Cardiac muscle cell (in vitro differentiated cells and primary cell): Measurements from ENCODE around the gene PTP4A2. TPM values are rescaled to one million over a fixed set of nuclear protein-coding genes. Genes with fewer than 3 reads are reported as not detected.

Source experiments
- DNase-seq, 2 donors: peaks; one replicate each; pipeline versions ENCODE4 v3.0.0 to v3.0.0-alpha.2; 2010 to 2017; ENCODE audit warnings: low read depth in 1 of 2, low spot score in 1 of 2
- H3K27ac ChIP-seq: fragments of 200-600 bp; sonication (generic); 2 replicates; pipeline ENCODE4 v1.5.1; 2016
- H3K27me3 ChIP-seq: fragments of 200-600 bp; sonication (generic); 2 replicates; pipeline ENCODE4 v1.6.0; 2016; ENCODE audit warnings: control low read depth
- H3K36me3 ChIP-seq: fragments of 200-600 bp; sonication (generic); 2 replicates; pipeline ENCODE4 v1.5.1; 2016; ENCODE audit warnings: control low read depth
- H3K4me1 ChIP-seq: fragments of 200-600 bp; sonication (generic); 2 replicates; pipeline ENCODE4 v1.8.1; 2017; ENCODE audit warnings: low read depth, mild to moderate bottlenecking, mixed run types
- H3K4me3 ChIP-seq: fragments of 200-600 bp; sonication (generic); 2 replicates; pipeline ENCODE4 v1.5.1; 2016; ENCODE audit warnings: mild to moderate bottlenecking
- H3K9me3 ChIP-seq: fragments of 200-600 bp; sonication (generic); 2 replicates; pipeline ENCODE4 v1.5.1; 2017; ENCODE audit warnings: low read depth, mild to moderate bottlenecking, control low read depth
- polyA plus RNA-seq: library from polyadenylated mRNA; unstranded; fragments of >200 nt; fragmentation: Nextera tagmentation; extraction: Ambion mirVana; gene quantifications from 2 replicates; pipeline ENCODE4 v1.2.1, GENCODE V29; 2016
- total RNA-seq: library from RNA; depleted of rRNA; stranded (reverse); fragments of >200 nt; gene quantifications from 2 replicates; pipeline ENCODE4 v1.2.3, GENCODE V29; 2016
- TF ChIP-seq, protein P1 (sequence below): IDR thresholded peaks from 2 replicates; pipeline ENCODE4 v1.5.1; 2012; ENCODE audit warnings: low read depth, mild to moderate bottlenecking, low read length

The PTP4A2 gene
- total and polyA plus RNA-seq, 2 experiments from 2014 or later, result 161 to 285 TPM

DNA sequence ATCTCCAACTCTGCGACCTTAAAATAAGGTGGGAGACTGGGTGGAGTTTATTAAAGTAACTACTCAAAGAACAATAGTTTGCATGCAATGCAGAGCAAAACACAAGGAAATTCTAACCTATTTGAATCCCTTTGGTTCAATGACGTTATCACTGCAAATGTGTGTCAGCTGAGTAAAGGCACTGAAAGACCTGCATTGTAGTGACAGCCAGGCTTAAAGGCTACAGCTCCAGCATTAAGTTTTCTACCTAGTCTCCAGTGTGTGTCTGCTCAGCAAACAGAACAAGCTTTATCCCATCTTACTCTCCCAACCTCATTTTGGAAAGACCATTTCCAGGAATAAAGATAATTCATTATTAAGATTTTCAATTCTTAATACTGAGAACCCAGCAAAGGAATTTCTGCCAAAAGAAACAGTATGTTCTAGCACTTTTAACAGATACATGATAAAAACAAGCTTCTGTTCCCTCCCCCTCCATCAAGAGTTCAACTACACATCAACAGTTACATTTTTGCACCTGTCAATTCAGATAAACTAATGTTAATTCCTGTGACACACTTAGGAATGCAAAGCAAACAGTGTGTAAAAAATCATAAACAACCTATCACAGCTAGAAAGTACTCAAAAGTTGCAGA, 14.2 kb downstream of the PTP4A2 start:
- DNase-seq, result no peak
- TF ChIP-seq, protein P1, sequence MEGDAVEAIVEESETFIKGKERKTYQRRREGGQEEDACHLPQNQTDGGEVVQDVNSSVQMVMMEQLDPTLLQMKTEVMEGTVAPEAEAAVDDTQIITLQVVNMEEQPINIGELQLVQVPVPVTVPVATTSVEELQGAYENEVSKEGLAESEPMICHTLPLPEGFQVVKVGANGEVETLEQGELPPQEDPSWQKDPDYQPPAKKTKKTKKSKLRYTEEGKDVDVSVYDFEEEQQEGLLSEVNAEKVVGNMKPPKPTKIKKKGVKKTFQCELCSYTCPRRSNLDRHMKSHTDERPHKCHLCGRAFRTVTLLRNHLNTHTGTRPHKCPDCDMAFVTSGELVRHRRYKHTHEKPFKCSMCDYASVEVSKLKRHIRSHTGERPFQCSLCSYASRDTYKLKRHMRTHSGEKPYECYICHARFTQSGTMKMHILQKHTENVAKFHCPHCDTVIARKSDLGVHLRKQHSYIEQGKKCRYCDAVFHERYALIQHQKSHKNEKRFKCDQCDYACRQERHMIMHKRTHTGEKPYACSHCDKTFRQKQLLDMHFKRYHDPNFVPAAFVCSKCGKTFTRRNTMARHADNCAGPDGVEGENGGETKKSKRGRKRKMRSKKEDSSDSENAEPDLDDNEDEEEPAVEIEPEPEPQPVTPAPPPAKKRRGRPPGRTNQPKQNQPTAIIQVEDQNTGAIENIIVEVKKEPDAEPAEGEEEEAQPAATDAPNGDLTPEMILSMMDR, result no peak
- Histone ChIP-seq H3K9me3 (no peaks in the 10 kb centered on the region), H3K27me3 (no peaks in the 10 kb centered on the region), H3K4me3 (no peak overlapping the region), H3K36me3 (no peaks in the 10 kb centered on the region), H3K4me1 (peaks cover 49% of the 10 kb centered on the region), H3K27ac (peak overlapping the region; percentile 57)

DNA sequence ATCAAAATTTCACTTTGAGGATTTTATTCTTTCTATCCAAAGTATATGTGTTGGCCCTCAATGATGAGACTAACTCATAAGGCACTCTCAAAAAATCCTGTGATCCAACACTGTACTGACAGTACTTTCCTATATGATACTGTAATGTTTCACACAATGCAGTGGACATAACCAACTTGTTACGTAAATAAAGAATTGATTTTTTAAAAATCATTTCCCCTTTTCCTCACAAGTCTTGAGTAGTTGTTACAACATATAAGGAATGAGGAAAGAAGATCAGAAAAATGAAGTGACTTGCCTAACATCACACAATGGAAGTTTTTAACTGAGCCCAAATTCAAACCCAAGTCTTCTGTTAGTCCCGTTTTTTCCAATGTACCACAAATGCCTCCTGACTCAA, 17.2 kb downstream of the PTP4A2 start:
- Histone ChIP-seq H3K9me3 (no peaks in the 10 kb centered on the region), H3K4me1 (peaks cover 20% of the 10 kb centered on the region), H3K27ac (peak overlapping the region; percentile 54), H3K4me3 (no peak overlapping the region), H3K36me3 (peaks cover 6% of the 10 kb centered on the region), H3K27me3 (no peaks in the 10 kb centered on the region)
- TF ChIP-seq, protein P1, result no peak
- no peak for DNase-seq

DNA sequence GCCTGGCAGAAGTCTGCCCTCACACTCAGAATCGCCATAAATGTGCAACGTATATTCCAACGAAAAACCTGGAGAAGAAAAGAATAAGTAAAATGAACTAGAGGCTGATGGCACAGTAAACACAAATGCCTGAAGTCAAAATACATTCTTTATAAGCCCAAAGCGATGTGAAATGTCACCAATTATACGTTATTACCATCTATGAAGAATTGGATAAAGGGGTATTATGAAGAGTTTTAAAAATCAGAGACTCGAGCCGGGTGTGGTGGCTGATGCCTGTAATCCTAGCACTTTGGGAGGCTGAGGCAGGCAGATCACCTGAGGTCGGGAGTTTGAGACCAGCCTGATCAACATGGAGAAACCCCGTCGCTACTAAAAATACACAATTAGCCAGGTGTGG, 18.6 kb downstream of the PTP4A2 start:
- H3K27me3 ChIP-seq, result no peaks in the 10 kb centered on the region
- no peak overlapping the region for H3K4me3 ChIP-seq
- DNase-seq, result no peak
- peaks cover 11% of the 10 kb centered on the region for H3K4me1 ChIP-seq
- TF ChIP-seq, protein P1, result no peak
- H3K36me3 ChIP-seq, result peaks cover 14% of the 10 kb centered on the region
- H3K9me3 ChIP-seq, result no peaks in the 10 kb centered on the region
- no peak overlapping the region for H3K27ac ChIP-seq

DNA sequence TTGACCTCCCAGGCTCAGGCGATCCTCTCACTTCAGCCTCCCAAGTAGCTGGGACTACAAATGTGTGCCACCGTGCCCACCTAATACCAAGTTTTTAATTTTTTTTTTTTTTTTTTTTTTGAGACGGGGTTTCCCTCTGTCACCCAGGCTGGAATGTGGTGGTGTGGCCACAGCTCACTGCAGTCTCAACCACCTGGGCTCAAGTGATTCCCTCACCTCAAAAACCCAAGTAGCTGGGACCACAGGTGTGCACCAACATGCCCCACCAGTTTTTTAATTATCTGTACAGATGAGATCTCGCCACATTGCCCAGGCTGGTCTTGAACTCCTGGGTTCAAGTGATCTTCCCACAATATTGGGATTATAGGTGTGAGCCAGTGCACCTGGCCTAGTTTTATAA, 22.7 kb downstream of the PTP4A2 start:
- TF ChIP-seq, protein P1, result no peak

DNA sequence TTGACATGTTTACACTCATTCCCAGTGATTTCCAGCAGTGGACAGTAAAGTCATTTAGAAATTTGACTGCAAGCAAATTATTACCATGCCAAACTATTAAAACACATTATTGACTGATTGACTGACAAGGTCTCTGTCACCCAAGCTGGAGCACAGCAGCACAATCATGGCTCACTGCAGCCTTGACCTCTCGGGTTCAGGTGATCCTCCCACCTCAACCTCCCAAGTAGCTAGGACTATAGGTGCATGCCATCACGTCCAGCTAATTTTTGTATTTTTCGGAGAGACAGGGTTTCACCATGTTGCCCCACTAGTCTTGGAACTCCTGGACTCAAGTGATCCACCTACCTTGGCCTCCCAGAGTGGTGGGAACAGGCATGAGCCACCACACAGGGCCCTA, 24.2 kb downstream of the PTP4A2 start:
- no peak for DNase-seq
- Histone ChIP-seq H3K36me3 (peaks cover 35% of the 10 kb centered on the region), H3K4me1 (peaks cover 4% of the 10 kb centered on the region), H3K27ac (no peak overlapping the region), H3K27me3 (no peaks in the 10 kb centered on the region), H3K9me3 (no peaks in the 10 kb centered on the region), H3K4me3 (no peak overlapping the region)
- TF ChIP-seq, protein P1, result no peak

More for the DNA sequence above, 22.7 kb downstream of the PTP4A2 start:
- H3K4me1 ChIP-seq, result peaks cover 4% of the 10 kb centered on the region
- no peaks in the 10 kb centered on the region for H3K27me3 ChIP-seq
- peaks cover 20% of the 10 kb centered on the region for H3K36me3 ChIP-seq
- no peak overlapping the region for H3K4me3 ChIP-seq
- no peak overlapping the region for H3K27ac ChIP-seq
- no peaks in the 10 kb centered on the region for H3K9me3 ChIP-seq
- no peak for DNase-seq
